ENCODE measurements around the gene PPT2. TPM values are rescaled to one million over a fixed set of nuclear protein-coding genes. Genes with fewer than 3 reads are reported as not detected.

PPT2 gene
- total and polyA plus RNA-seq, 2 of the 8 experiments (the other 6 are each of a cell fraction or from before 2014, with no cell fraction given) = 24.1 to 39.5 TPM

DNA sequence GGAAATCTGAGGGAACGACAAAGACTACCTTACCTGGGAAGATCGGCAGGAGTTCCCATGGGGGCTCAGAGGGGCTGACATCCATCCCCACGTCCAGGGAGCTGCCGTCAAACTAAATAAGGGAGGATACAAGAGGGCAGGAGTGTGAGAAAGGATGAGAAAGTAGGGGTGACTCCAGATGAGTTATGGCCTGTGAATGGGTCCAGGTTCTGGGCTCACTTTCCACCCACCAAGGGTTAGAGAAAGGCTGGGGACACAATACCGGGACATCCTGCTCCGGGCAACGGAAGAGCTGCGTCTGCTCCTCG is 26.6 kb upstream of the PPT2 start (continued):
- no peak for TF ChIP-seq CTCF (IDR thresholded peaks at IDR 0.05; ENCODE audit: control extremely low read depth in 1 of 3, insufficient read depth in 1 of 3, low read depth in 1 of 3, low read length in 3 of 3)

All from H1 (cell line).